SK-N-MC (cell line): ENCODE measurements around the gene ACTA1.
"Not testable (repeated sequence)": the region's sequence is repeated elsewhere in the genome, so short reads cannot be mapped to it uniquely, and the experiment has no call there.

Experiments
- EZH2 ChIP-seq: fragments of 200-600 bp; sonication (generic); IDR thresholded peaks from one replicate; pipeline ENCODE4 v1.6.1; 2017; ENCODE audit warnings: antibody characterized with exemption
- POLR2AphosphoS5 ChIP-seq: IDR thresholded peaks from 2 replicates; pipeline ENCODE4 v1.6.1; 2012; ENCODE audit warnings: mild to moderate bottlenecking, low read depth, low read length, borderline replicate concordance

DNA sequence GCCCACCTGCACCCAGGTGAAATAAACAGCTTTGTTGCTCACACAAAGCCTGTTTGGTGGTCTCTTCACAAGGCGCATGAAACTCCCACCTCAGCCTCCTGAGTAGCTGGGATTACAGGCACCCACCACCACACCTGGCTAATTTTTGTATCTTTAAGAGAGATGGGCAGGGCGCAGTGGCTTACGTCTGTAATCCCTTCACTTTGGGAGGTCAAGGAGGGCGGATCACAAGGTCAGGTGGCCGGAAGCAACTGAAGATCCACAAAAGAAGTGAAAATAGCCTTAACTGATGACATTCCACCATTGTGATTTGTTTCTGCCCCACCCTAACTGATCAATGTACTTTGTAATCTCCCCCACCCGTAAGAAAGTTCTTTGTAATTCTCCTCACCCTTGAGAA lies 15.3 kb downstream of the ACTA1 start:
- not testable (repeated sequence) for TF ChIP-seq EZH2, POLR2AphosphoS5
